Activated naive CD8-positive, alpha-beta T cell treated with anti-CD3 and anti-CD28 coated beads, Interleukin-2, amount 50 U/mL, for 24 hours (primary cell): Measurements from ENCODE around the gene SLIT2.

Experiments
- ATAC-seq: fragments of 150-1000 bp; cut with Tn5 transposase; one replicate; pipeline ENCODE4 v1.10.0; 2021
- DNase-seq: peaks from one replicate; pipeline ENCODE4 v3.0.0; 2021
- H3K27ac Mint-ChIP-seq: one replicate; pipeline ENCODE4 v1.8.0; 2021; ENCODE audit warnings: mild to moderate bottlenecking, mixed read lengths
- H3K27me3 Mint-ChIP-seq: one replicate; pipeline ENCODE4 v1.8.0; 2021; ENCODE audit warnings: mixed read lengths
- H3K36me3 Mint-ChIP-seq: one replicate; pipeline ENCODE4 v1.8.0; 2021; ENCODE audit warnings: low read depth, mixed read lengths
- H3K4me1 Mint-ChIP-seq: one replicate; pipeline ENCODE4 v1.8.0; 2021; ENCODE audit warnings: mixed read lengths
- H3K4me3 Mint-ChIP-seq: one replicate; pipeline ENCODE4 v1.8.0; 2021; ENCODE audit warnings: mild to moderate bottlenecking, moderate library complexity, mixed read lengths
- H3K9me3 Mint-ChIP-seq: one replicate; pipeline ENCODE4 v1.8.0; 2021; ENCODE audit warnings: mixed read lengths

The SLIT2 gene

DNA sequence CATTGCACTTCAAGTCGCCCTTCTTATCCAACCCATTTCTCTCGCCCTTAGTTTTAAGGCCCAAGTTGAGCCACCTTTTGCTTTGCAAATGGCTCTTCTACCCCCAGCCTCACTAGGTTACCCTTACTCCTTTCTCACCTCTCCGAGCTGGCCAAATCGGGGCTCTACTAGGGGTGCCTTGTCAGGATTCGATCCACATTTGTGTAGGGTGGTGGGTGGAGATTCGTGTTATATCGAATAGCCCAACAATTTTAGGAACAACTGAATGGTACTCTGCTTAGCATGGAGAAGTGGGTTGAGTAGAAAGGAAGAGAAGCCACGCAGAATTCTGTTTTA is 3.5 kb downstream of the SLIT2 start:
- Mint-ChIP-seq H3K4me1 (peaks cover 7% of the 10 kb centered on the region), H3K9me3 (no peaks in the 10 kb centered on the region), H3K27me3 (peaks cover 53% of the 10 kb centered on the region), H3K4me3 (no peak overlapping the region), H3K36me3 (no peaks in the 10 kb centered on the region), H3K27ac (no peak overlapping the region)
- no peak for DNase-seq
- ATAC-seq: no peak

DNA sequence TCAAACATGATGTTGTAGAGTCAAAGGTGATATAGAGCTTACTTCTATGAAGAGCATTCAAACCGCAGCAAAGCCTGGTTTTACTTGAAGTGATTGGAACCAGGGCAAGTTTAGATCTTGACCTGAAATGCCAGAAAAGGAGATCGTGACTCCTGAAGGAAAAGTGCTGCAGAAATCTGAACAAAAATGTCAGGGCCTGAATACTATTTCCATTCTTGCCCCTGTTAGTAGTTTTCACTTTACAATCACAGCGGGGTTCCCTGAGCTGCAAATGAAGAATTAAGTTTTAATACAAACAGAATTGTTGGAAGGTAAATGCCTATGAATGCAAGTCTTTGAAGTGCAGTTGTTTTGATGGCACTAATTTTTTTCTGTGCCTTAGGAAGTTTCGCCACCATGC is 4.1 kb downstream of the SLIT2 start:
- peaks cover 48% of the 10 kb centered on the region for H3K27me3 Mint-ChIP-seq
- H3K9me3 Mint-ChIP-seq: no peaks in the 10 kb centered on the region
- H3K4me3 Mint-ChIP-seq: no peak overlapping the region
- DNase-seq: no peak
- no peaks in the 10 kb centered on the region for H3K36me3 Mint-ChIP-seq
- H3K4me1 Mint-ChIP-seq: peaks cover 7% of the 10 kb centered on the region
- ATAC-seq: no peak
- H3K27ac Mint-ChIP-seq: no peak overlapping the region

DNA sequence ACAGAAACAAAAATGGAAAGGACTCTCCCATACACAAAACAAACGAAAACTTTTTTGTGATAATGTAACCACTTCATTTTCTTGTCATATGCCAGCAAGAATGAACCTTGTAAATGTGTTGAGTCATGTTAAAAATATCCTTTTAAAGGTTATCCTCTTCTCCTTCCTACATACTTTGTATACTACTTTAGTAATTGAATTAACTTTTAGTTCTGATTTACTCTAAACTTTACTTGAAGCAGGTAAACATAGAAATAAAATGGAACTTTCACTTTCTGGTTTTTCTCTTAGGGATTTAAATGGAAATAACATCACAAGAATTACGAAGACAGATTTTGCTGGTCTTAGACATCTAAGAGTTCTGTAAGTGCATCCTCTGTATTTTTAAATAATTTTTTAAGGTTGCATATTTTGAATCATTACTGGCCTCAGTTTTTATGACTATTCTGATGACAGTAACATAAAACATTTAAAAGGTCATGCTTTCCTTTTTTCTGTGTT is 4.7 kb downstream of the SLIT2 start:
- DNase-seq: no peak
- H3K4me3 Mint-ChIP-seq: no peak overlapping the region
- no peak overlapping the region for H3K27ac Mint-ChIP-seq
- H3K4me1 Mint-ChIP-seq: peaks cover 4% of the 10 kb centered on the region
- peaks cover 43% of the 10 kb centered on the region for H3K27me3 Mint-ChIP-seq
- H3K36me3 Mint-ChIP-seq: no peaks in the 10 kb centered on the region
- no peaks in the 10 kb centered on the region for H3K9me3 Mint-ChIP-seq
- ATAC-seq: no peak

DNA sequence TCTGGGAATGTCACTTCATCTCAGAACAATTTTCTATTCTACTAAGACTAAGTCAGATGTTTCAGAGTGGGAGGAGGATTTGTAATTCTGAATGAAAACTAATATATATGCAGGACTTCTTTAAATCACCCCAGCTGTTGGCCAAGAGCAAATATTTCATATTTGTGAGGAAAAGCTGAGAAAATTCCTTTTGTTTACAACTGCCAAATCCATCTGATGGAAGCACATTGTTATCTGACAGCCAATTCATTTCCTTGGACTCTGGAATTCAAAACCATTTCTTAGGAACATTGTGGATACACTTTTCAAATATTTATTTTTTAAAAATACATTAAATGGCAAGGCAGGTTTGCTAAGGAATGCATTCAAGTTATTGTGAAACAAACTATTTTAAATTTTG is 8.0 kb downstream of the SLIT2 start:
- Mint-ChIP-seq H3K36me3 (no peaks in the 10 kb centered on the region), H3K4me1 (no peaks in the 10 kb centered on the region), H3K9me3 (no peaks in the 10 kb centered on the region), H3K27ac (no peak overlapping the region), H3K4me3 (no peak overlapping the region), H3K27me3 (peaks cover 20% of the 10 kb centered on the region)
- ATAC-seq (no peak), DNase-seq (no peak)

DNA sequence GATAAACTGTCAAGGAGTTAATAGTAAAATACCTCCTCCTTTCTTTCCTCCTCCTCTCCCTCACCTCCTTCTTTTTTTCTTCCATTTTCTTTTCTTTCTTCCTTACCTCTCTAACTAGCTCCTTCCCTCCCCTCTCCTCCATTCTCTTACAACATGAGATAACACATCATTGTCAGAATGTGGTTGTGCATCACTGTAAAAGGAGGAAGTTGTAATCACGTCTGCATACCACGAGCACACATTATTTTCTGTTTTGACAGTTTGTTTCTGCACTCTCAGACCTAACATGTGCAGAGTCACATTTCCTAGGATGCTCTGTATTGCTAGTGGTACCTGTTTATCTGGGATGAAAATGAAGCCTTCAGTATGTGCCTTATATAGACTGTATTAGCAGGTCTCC is 9.1 kb downstream of the SLIT2 start:
- ATAC-seq (no peak), DNase-seq (no peak)
- Mint-ChIP-seq H3K27me3 (peaks cover 10% of the 10 kb centered on the region), H3K4me1 (no peaks in the 10 kb centered on the region), H3K4me3 (no peak overlapping the region), H3K36me3 (no peaks in the 10 kb centered on the region), H3K9me3 (no peaks in the 10 kb centered on the region), H3K27ac (no peak overlapping the region)

DNA sequence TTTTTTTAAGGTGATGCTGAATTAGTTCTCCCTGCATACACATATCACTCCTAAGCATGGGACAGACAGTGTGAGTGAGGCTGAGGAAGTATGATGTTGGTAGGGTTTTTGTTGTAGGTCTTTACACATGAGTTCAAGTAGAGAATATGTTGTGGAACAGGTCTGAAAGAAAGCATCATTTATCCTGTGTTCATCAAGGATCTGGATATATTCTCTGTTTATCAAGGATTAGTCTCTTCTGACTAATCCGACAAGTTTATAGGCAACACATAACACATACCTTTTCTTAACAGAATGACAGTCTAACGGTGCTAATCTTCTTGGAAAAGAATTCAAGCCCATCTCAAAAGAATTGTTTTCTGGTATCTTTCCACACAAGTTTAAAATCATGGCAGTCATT is 10.5 kb downstream of the SLIT2 start:
- ATAC-seq: no peak
- no peak for DNase-seq
- Mint-ChIP-seq H3K4me1 (no peaks in the 10 kb centered on the region), H3K36me3 (no peaks in the 10 kb centered on the region), H3K27ac (no peak overlapping the region), H3K27me3 (peaks cover 5% of the 10 kb centered on the region), H3K4me3 (no peak overlapping the region), H3K9me3 (no peaks in the 10 kb centered on the region)

DNA sequence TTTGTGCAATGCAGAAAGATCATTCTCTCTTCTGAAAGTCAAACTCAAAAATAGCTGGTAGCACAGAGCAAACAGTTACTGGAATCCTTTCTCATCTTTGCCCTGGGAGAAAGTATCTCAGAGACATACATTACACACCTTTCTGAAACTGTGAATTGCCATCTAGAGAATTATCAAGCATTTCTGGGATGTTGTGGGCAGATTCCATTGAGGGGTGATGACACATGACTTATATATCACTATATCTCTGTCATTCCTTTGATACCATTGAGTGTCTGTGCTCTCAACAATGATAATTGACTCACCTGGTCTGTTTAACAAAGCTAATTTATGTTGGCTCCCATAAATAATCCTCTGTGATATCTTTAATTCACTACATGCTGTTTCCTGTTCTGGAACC is 13.0 kb downstream of the SLIT2 start:
- Mint-ChIP-seq H3K9me3 (no peaks in the 10 kb centered on the region), H3K27ac (no peak overlapping the region), H3K4me3 (no peak overlapping the region), H3K4me1 (no peaks in the 10 kb centered on the region), H3K27me3 (peaks cover 2% of the 10 kb centered on the region), H3K36me3 (no peaks in the 10 kb centered on the region)
- ATAC-seq (no peak), DNase-seq (no peak)

DNA sequence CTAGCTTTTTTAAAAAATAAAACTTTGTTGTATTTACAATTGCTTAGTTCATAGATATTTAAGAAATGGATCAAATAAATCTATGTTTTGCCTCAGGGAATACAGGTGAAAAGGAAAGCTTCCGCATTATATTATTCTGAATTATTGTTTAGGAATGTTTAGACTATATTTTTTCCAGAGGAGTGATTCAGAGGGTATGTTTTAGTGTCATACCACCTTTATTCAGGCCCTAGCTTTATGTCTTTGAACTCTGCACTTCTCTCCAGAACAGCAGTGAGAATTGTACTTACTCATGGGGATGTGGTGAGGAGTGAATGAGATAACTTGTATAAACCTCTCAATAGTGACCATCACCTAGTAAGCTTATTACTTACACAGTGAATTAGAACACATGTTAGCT is 14.0 kb downstream of the SLIT2 start:
- H3K4me3 Mint-ChIP-seq: no peak overlapping the region
- H3K9me3 Mint-ChIP-seq: no peaks in the 10 kb centered on the region
- no peaks in the 10 kb centered on the region for H3K4me1 Mint-ChIP-seq
- no peak overlapping the region for H3K27ac Mint-ChIP-seq
- peaks cover 1% of the 10 kb centered on the region for H3K27me3 Mint-ChIP-seq
- no peaks in the 10 kb centered on the region for H3K36me3 Mint-ChIP-seq
- DNase-seq (no peak), ATAC-seq (no peak)

DNA sequence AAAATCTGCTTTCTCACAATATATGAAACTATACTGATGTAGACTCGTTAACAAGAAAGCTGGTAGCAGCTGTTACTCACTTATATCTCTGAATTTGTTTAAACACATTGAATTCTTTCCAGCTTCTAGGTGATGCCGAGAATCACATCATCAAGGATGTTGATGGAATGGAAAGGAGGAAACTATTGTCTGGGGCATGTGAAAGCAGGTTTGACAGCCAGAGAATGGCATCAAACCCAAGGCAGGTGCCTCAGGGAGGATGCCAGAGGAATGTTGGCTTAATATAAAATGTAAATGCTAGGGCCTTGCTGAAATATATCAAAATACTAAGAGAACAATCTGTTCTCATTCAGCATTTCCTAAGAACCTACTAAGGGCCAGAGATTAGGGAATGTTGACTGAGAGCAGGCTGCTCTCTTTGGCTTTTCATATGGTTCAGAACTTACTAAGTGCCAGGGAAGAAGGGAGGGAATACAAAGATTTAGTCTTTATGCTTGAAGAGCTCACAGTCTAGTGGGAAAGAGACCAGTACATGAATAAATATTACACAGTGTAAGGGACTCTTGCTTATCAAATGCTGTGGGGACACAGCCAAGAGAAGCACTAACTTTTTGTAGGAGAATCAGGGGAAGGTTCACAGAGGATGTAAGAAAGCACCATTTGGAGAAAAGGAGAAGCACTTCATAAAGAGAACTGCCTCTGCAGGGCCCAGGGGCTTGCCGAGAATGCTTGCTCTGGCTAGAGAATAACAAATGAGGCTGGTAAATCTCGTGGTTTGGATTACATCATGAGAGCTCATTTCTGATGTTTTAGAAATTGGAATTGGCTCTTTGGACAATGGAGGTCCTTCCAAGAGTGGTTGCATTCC is 14.7 kb downstream of the SLIT2 start:
- no peak for DNase-seq
- Mint-ChIP-seq H3K27ac (no peak overlapping the region), H3K4me1 (no peaks in the 10 kb centered on the region), H3K4me3 (no peak overlapping the region), H3K9me3 (no peaks in the 10 kb centered on the region), H3K36me3 (no peaks in the 10 kb centered on the region), H3K27me3 (no peaks in the 10 kb centered on the region)
- no peak for ATAC-seq

DNA sequence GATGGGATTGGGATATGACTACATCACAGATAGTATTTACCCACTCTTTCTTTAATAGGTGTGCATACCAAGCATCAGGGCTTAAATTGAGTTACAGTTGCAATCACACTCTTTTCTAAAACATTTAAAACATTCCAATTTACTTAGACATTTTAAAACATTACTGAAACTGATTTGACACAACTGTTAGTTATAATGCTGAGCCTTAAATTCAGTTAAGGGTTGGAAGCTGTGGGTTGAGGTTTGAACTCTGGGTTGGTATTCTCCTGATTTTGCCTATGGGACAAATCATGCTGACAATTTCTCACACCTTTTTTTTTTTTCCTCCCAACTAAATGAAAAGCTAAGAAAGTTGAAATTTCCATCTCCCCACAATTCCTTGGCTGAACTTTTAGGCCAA is 16.3 kb downstream of the SLIT2 start:
- H3K27me3 Mint-ChIP-seq: no peaks in the 10 kb centered on the region
- no peaks in the 10 kb centered on the region for H3K9me3 Mint-ChIP-seq
- H3K27ac Mint-ChIP-seq: no peak overlapping the region
- no peaks in the 10 kb centered on the region for H3K4me1 Mint-ChIP-seq
- H3K36me3 Mint-ChIP-seq: no peaks in the 10 kb centered on the region
- ATAC-seq: no peak
- DNase-seq: no peak
- no peak overlapping the region for H3K4me3 Mint-ChIP-seq

DNA sequence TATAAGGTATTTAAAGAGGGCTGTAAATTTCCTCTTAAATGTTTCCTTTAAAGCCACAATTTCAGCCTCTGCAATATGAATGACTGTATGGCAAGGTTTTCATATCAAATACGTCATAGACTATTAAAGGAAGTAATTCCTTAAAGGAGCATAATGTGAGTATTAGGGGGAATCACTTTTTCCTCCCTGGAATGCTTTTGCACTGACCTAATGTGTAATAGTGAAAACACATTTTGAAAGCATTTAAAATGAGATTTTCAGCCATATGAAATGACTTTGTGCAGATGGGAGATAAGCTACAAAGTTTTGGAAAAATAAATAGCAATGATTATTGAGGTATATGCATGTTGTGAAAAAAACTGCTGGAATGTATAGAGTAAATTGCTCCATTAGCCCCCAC is 17.6 kb downstream of the SLIT2 start:
- Mint-ChIP-seq H3K27ac (no peak overlapping the region), H3K4me1 (no peaks in the 10 kb centered on the region), H3K27me3 (no peaks in the 10 kb centered on the region), H3K4me3 (no peak overlapping the region), H3K9me3 (no peaks in the 10 kb centered on the region), H3K36me3 (no peaks in the 10 kb centered on the region)
- ATAC-seq (no peak), DNase-seq (no peak)

DNA sequence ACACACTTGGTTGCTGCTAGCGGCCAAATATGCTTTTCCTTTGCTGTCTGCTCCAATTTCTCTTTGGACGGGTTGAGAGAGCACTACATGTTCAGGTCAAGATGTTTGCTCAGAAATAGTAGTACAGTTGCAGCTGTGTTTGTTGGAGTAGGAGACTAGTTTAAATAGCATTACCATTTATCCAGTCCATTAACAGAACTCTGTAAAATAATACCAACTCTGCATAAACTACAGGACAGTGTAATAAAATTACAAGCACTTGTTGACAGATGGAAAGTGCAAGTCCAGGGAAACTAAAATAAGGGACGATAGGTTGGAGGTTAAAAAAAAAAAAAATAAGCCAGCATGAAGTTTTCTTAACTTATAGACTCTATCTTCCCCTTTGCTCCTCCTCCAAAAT is 20.2 kb downstream of the SLIT2 start:
- Mint-ChIP-seq H3K9me3 (no peaks in the 10 kb centered on the region), H3K4me3 (no peak overlapping the region), H3K4me1 (no peaks in the 10 kb centered on the region), H3K27me3 (no peaks in the 10 kb centered on the region), H3K27ac (no peak overlapping the region), H3K36me3 (no peaks in the 10 kb centered on the region)
- ATAC-seq: no peak
- DNase-seq: no peak

DNA sequence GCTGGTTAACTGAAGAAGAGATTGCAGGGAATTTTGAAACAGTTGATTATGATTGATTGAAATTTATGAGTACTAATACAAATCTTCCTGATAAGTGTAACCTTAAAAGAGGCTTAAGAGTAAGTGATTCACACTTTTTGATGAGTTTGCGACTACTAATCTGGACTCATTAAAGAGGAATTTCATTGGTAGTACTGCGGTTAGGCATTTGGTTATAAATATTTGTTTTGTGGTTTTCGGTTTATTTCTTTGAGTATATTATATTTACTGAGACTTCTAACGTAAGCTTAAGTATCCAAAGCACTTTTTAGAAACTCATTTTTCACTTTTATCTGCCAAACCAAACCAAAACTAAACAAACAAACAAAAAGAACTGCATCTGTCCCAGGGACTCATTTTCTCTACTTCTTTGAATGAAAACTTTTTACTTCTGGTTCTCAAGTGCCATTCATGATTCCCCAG is 20.7 kb downstream of the SLIT2 start:
- Mint-ChIP-seq H3K4me3 (no peak overlapping the region), H3K36me3 (no peaks in the 10 kb centered on the region), H3K27me3 (no peaks in the 10 kb centered on the region), H3K9me3 (no peaks in the 10 kb centered on the region), H3K4me1 (no peaks in the 10 kb centered on the region), H3K27ac (no peak overlapping the region)
- ATAC-seq (no peak), DNase-seq (no peak)

DNA sequence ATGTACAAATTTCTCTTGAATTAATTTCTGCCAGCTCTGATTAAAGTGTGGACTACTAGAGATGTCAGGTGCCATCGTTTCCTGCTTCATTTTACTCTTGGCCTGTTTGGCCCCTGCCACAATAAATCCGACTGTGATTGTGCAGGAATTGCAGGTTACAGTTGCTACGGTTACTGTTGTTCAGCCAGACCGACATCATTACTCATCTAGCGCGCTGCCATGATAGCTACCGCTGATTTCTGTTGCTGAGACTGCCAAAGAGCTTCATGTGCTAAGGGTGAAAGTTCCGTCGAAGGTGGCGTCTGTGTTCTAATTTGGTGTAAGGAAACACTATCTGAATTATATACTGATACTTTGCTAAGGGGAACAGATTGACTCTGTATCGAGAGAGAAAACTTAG is 22.1 kb downstream of the SLIT2 start:
- Mint-ChIP-seq H3K4me1 (no peaks in the 10 kb centered on the region), H3K9me3 (no peaks in the 10 kb centered on the region), H3K4me3 (no peak overlapping the region), H3K27ac (no peak overlapping the region), H3K27me3 (peaks cover 1% of the 10 kb centered on the region), H3K36me3 (no peaks in the 10 kb centered on the region)
- ATAC-seq (no peak), DNase-seq (no peak)

DNA sequence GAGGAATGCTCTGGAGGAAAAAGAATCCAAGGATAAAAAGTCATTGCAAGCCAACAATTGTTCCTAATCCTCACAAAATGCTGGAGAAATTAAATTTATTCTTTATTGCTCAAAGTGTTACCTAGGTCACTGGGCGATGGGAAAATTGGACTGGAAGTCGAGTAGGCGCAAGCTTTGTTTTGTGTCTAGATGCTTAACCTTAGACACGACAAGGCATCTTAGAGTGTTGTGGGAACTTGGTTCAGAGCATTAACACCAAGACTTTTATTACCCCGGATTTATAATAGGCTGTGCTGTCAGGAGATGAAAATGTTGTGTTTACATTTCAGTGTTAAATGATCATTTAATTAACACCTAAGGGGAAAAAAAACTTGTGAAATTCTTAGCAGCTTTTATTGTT is 25.1 kb downstream of the SLIT2 start:
- Mint-ChIP-seq H3K4me3 (no peak overlapping the region), H3K9me3 (no peaks in the 10 kb centered on the region), H3K4me1 (no peaks in the 10 kb centered on the region), H3K36me3 (no peaks in the 10 kb centered on the region), H3K27me3 (peaks cover 1% of the 10 kb centered on the region), H3K27ac (no peak overlapping the region)
- ATAC-seq (no peak), DNase-seq (no peak)

DNA sequence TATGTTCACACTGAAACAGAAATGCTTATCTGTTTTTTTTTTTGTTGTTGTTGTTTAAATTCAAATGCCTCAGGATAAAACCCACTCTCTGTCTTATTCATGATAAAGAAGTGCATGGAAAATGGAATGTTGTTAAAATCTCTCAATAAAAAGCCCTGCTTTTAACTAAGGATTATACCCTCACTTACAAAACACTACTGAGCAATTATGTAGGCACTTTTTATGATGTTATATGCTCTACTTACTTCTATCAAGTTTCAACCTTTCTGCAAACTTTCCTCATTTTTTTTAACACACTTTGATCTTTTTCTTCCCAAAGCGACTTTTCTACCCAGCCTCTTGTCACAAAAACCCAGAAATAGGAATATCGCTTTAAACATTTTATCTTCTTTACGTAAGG is 26.5 kb downstream of the SLIT2 start:
- Mint-ChIP-seq H3K9me3 (no peaks in the 10 kb centered on the region), H3K27me3 (peaks cover 1% of the 10 kb centered on the region), H3K4me1 (no peaks in the 10 kb centered on the region), H3K4me3 (no peak overlapping the region), H3K36me3 (no peaks in the 10 kb centered on the region), H3K27ac (no peak overlapping the region)
- no peak for DNase-seq
- ATAC-seq: no peak
